ENCODE measurements around the gene IL36A.

DNA sequence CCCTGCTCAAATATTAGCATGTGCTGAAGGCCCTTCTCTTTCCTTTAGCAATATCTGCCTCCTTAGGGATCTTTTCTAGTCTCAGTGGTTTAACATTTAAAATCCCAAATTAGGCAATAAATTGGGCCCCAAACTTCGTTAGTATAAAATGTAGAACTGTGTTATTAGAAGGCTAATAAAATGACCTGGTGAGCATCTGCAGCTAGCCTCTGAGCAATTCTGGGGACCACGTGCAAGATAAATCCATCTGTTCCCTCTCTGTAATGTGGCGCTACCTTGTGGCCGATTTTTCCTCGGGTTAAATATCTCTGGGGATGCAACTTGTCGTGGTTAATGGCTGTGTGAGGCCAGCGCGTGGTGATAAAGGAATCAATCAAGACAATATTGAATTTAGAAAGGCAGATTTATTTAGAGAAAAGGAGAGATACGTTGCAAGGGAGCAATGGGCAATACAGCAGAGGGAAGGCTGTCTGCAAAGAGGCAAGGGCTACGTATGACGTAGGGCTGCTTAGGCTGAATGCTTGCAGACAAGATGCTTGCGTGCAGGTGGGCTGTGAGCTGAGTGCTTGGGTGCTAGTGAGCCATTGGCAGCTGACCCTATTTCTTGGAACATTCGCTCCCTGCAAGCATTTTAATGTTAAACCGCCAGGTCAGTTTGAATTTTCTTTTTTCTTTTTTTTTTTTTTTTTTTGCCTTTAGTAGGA is 46.0 kb upstream of the IL36A start:
- TF ChIP-seq YY1 (IDR thresholded peaks at IDR 0.05; ENCODE audit: insufficient read depth, insufficient read length) (no peak), ZNF274 (IDR thresholded peaks at IDR 0.05; ENCODE audit: low read depth, low read length) (no peak), SUZ12 (IDR thresholded peaks at IDR 0.05; ENCODE audit: extremely low read depth, insufficient read depth, insufficient read length) (no peak)

Data from NT2/D1 (cell line).